Measurements from ENCODE around the gene DIO3. TPM values are rescaled to one million over a fixed set of nuclear protein-coding genes. Genes with fewer than 3 reads are reported as not detected.

The DIO3 gene
- total RNA-seq, 1 donor from 2014 or later: 4.4 TPM

DNA sequence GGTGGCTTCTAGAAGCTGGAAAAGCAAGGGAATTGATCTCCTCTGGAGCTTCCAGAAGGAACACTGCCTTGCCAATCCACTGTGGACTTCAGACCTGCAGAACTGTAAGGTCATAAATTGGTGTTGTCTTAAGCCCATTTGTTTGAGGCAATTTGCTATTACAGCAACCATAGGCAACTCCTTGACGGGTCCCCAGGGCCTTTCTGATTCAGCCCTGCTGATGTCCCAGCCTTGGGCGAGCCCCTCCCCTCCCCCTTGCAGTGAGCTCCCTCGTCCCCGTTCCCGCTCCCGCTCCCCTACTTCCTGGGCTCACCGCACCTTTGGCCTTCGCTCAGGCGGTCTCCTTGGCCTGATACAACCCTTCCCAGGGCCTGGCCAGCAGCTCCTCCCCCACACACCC is 18.9 kb upstream of the DIO3 start:
- Mint-ChIP-seq H3K4me3 (ENCODE audit: low read depth) (no peak overlapping the region), H3K27me3 (peaks cover 10% of the 10 kb centered on the region), H3K9me3 (ENCODE audit: low read depth) (peaks cover 3% of the 10 kb centered on the region), H3K4me1 (ENCODE audit: low read depth) (no peaks in the 10 kb centered on the region), H3K27ac (no peak overlapping the region), H3K36me3 (ENCODE audit: insufficient read depth) (no peaks in the 10 kb centered on the region)
- TF ChIP-seq, protein P1, sequence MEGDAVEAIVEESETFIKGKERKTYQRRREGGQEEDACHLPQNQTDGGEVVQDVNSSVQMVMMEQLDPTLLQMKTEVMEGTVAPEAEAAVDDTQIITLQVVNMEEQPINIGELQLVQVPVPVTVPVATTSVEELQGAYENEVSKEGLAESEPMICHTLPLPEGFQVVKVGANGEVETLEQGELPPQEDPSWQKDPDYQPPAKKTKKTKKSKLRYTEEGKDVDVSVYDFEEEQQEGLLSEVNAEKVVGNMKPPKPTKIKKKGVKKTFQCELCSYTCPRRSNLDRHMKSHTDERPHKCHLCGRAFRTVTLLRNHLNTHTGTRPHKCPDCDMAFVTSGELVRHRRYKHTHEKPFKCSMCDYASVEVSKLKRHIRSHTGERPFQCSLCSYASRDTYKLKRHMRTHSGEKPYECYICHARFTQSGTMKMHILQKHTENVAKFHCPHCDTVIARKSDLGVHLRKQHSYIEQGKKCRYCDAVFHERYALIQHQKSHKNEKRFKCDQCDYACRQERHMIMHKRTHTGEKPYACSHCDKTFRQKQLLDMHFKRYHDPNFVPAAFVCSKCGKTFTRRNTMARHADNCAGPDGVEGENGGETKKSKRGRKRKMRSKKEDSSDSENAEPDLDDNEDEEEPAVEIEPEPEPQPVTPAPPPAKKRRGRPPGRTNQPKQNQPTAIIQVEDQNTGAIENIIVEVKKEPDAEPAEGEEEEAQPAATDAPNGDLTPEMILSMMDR (IDR thresholded peaks at IDR 0.05; ENCODE audit: unreplicated experiment): no peak
- no peak for DNase-seq (ENCODE audit: low spot score, unreplicated experiment)

DNA sequence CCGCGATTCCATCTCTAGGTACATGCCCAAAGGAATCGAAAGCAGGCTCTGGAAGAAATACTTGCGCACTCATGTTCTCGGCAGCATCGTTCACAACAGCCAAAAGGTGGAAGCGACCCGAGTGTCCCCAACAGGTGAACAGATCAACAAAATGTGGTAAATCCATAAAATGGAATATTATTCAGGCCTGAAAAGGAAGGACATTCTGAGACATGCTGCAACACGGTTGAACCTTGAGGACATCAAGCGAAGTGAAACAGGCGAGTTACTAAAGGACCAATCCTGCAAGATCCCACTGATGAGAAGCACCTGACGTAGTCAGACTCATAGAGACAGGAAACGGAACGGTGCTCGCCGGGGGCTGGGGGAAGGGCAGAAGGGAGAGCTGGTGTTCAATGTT is 17.5 kb upstream of the DIO3 start:
- Mint-ChIP-seq H3K36me3 (ENCODE audit: insufficient read depth) (no peaks in the 10 kb centered on the region), H3K9me3 (ENCODE audit: low read depth) (peaks cover 3% of the 10 kb centered on the region), H3K27me3 (peaks cover 8% of the 10 kb centered on the region), H3K27ac (no peak overlapping the region), H3K4me3 (ENCODE audit: low read depth) (no peak overlapping the region), H3K4me1 (ENCODE audit: low read depth) (no peaks in the 10 kb centered on the region)
- TF ChIP-seq, protein P1 (IDR thresholded peaks at IDR 0.05; ENCODE audit: unreplicated experiment): no peak
- DNase-seq (ENCODE audit: low spot score, unreplicated experiment): no peak

DNA sequence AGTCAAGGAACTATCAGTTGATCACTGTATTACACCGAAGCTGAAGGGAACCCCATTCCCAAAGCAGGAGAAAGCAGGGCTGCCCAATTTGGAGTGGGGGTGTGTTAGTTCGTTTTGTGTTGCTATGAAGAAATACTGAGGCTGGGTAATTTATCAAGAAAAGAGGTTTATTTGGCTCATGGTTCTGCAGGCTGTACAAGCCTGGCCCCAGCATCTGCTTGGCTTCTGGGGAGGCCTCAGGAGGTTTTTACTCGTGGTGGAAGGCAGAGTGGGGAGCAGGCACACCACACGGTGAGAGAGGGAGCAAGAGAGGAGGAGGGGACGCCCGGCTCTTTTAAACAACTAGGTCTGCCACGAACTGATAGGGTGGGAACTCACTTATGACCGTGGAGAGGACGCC is 16.7 kb upstream of the DIO3 start:
- Mint-ChIP-seq H3K36me3 (ENCODE audit: insufficient read depth) (no peaks in the 10 kb centered on the region), H3K9me3 (ENCODE audit: low read depth) (peaks cover 3% of the 10 kb centered on the region), H3K27ac (no peak overlapping the region), H3K27me3 (peaks cover 8% of the 10 kb centered on the region), H3K4me1 (ENCODE audit: low read depth) (no peaks in the 10 kb centered on the region), H3K4me3 (ENCODE audit: low read depth) (no peak overlapping the region)
- no peak for DNase-seq (ENCODE audit: low spot score, unreplicated experiment)
- TF ChIP-seq, protein P1 (IDR thresholded peaks at IDR 0.05; ENCODE audit: unreplicated experiment): no peak

DNA sequence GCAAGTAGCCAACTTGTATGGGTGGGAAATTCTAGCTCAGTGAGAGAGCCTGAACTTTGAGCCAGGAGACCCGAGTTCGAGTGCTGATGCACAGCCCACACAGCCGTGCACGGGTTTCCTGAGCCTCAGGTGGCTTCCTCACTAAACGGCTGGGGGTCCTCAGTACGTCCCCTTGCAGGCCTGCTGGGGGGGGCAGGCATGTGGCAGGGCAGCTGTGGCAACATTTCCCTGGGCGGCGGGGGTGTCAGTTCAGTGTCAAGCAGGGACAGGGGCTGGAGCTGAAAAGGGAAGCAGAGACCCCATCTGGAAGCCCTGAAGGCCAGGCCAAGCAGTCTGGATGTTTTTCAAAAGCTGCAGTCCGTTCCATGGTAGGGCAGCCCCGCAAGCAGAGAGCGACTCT is 14.6 kb upstream of the DIO3 start:
- Mint-ChIP-seq H3K4me1 (ENCODE audit: low read depth) (no peaks in the 10 kb centered on the region), H3K27ac (no peak overlapping the region), H3K27me3 (peaks cover 11% of the 10 kb centered on the region), H3K4me3 (ENCODE audit: low read depth) (no peak overlapping the region), H3K9me3 (ENCODE audit: low read depth) (peaks cover 3% of the 10 kb centered on the region), H3K36me3 (ENCODE audit: insufficient read depth) (no peaks in the 10 kb centered on the region)
- TF ChIP-seq, protein P1 (IDR thresholded peaks at IDR 0.05; ENCODE audit: unreplicated experiment): no peak
- DNase-seq (ENCODE audit: low spot score, unreplicated experiment): no peak

DNA sequence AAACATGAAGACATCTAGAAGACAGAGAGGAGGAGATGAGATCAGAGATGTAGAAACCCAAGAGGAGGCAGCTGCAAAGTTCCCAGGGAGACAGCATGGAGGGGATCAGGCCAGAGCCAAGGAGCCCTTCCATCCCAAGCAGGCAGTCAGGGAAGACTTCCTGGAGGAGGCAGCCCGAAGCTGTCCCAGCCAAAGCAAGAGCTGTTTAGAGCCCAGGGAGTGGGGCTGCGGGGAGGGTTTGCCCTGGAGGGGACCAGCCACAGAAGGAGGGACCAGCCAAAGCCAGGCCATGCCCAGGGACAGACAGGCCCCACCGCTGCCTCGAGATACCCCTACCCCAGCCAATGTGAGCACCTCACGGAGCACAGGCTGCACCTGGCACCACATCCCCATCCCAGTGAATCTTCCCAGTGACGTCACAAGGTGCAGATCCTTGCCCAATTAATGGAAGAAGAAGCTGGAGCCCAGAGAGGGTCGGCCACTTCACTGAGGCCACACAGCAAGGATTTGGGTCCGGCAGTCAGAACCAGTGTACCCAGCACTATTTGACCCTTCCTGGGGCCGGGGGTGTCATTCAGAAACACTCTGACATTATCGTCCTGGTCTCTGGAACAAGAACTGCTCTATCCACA is 14.1 kb upstream of the DIO3 start:
- Mint-ChIP-seq H3K27ac (no peak overlapping the region), H3K27me3 (peaks cover 13% of the 10 kb centered on the region), H3K9me3 (ENCODE audit: low read depth) (peaks cover 3% of the 10 kb centered on the region), H3K4me1 (ENCODE audit: low read depth) (no peaks in the 10 kb centered on the region), H3K36me3 (ENCODE audit: insufficient read depth) (no peaks in the 10 kb centered on the region), H3K4me3 (ENCODE audit: low read depth) (no peak overlapping the region)
- TF ChIP-seq, protein P1 (IDR thresholded peaks at IDR 0.05; ENCODE audit: unreplicated experiment): no peak
- no peak for DNase-seq (ENCODE audit: low spot score, unreplicated experiment)
